Measurements from ENCODE around the gene ZNF37A.
"Not testable (repeated sequence)": the region's sequence is repeated elsewhere in the genome, so short reads cannot be mapped to it uniquely, and the experiment has no call there.

Gene ZNF37A

DNA sequence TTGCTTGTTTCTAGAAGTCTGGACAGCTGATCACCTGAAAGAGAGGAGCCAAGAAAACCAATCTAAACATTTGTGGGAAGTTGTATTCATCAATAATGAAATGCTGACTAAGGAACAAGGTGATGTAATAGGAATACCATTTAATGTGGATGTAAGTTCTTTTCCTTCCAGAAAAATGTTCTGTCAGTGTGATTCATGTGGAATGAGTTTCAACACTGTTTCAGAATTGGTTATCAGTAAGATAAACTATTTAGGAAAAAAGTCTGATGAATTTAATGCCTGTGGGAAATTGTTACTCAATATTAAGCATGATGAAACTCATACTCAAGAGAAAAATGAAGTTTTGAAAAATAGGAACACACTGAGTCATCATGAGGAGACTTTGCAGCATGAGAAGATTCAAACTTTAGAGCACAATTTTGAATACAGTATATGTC lies 39.8 kb upstream of the ZNF37A start:
- no peak overlapping the region for H3K4me3 ChIP-seq (IDR thresholded peaks at IDR 0.05; ENCODE audit: insufficient read depth, low read depth, low read length)
- peaks cover 20% of the 10 kb centered on the region for H3K36me3 ChIP-seq (ENCODE audit: insufficient read depth)
- TF ChIP-seq CTCF (conservative IDR thresholded peaks at IDR 0.05; ENCODE audit: low read depth, low read length) = no peak
- H4K20me1 ChIP-seq (ENCODE audit: insufficient read depth) = no peaks in the 10 kb centered on the region
- H3K9ac ChIP-seq = no peak overlapping the region
- no peak overlapping the region for H3K4me2 ChIP-seq
- H3K79me2 ChIP-seq (ENCODE audit: insufficient read depth, low read depth) = no peaks in the 10 kb centered on the region
- no peaks in the 10 kb centered on the region for H3K4me1 ChIP-seq (ENCODE audit: low read depth, poor library complexity, severe bottlenecking)
- no peaks in the 10 kb centered on the region for H3K27me3 ChIP-seq (ENCODE audit: insufficient read depth, low read depth)
- H2AFZ ChIP-seq (ENCODE audit: low read depth) = no peak overlapping the region
- no peak overlapping the region for H3K27ac ChIP-seq

GRCh38 chr10:38055274-38055894 lies 38.8 kb upstream of the ZNF37A start:
- not testable (repeated sequence) for H3K27ac ChIP-seq; H3K4me2 ChIP-seq; H3K9ac ChIP-seq; H2AFZ ChIP-seq (ENCODE audit: low read depth); H3K79me2 ChIP-seq (ENCODE audit: insufficient read depth, low read depth); H3K4me1 ChIP-seq (ENCODE audit: low read depth, poor library complexity, severe bottlenecking); H3K4me3 ChIP-seq (IDR thresholded peaks at IDR 0.05; ENCODE audit: insufficient read depth, low read depth, low read length); H3K27me3 ChIP-seq (ENCODE audit: insufficient read depth, low read depth); H4K20me1 ChIP-seq (ENCODE audit: insufficient read depth)
- H3K36me3 ChIP-seq (ENCODE audit: insufficient read depth) = peaks cover 20% of the 10 kb centered on the region; the same call in 1 of the 2 replicates

DNA sequence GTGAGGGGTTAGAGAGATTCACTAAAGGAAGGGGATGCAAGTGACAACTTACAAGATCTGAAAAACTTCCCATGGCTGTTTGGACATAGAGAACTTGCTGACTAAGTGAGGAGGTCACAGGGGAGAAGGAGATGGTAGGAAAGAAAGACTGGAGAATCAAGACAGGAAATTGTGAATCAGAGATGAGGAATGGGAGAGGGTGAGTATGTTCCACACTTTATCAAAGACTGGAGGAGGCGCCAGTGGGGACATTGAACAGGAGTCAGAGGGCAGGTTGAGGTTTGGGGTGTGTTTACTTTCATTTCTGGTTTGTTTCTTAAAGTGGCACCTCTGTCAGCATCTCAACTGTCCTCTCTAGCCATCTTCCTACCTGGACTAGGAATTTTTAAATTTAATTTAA lies 24.5 kb upstream of the ZNF37A start:
- not testable (repeated sequence) for H4K20me1 ChIP-seq (ENCODE audit: insufficient read depth); H3K4me2 ChIP-seq; H3K4me1 ChIP-seq (ENCODE audit: low read depth, poor library complexity, severe bottlenecking); H2AFZ ChIP-seq (ENCODE audit: low read depth); H3K79me2 ChIP-seq (ENCODE audit: insufficient read depth, low read depth); H3K36me3 ChIP-seq (ENCODE audit: insufficient read depth); H3K27ac ChIP-seq; H3K4me3 ChIP-seq (IDR thresholded peaks at IDR 0.05; ENCODE audit: insufficient read depth, low read depth, low read length); H3K9ac ChIP-seq; H3K27me3 ChIP-seq (ENCODE audit: insufficient read depth, low read depth)

DNA sequence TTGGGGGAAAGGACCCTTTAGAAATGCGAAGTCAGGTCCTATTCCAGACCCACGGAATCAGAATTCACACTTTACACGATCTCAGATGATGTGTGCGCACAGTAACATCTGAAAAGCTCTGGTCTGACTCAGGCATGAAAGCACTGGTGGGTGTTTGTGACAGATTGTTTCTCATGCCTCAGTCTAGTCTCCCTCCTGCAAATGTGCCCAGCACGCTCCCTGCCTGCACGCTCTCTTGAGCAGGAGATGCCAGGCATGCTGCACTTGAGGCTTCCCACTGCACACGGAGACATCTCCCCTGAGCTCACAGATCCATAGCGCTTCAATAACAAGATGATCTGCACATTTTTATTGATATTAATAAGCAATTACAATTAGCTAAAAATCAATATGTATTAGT lies 23.6 kb upstream of the ZNF37A start:
- H3K79me2 ChIP-seq (ENCODE audit: insufficient read depth, low read depth) = no peaks in the 10 kb centered on the region
- no peak overlapping the region for H3K9ac ChIP-seq
- no peak overlapping the region for H3K27ac ChIP-seq
- no peak overlapping the region for H3K4me3 ChIP-seq (IDR thresholded peaks at IDR 0.05; ENCODE audit: insufficient read depth, low read depth, low read length)
- 0 out of 2 replicates have a peak, but pooled peaks cover 8% of the 10 kb centered on the region for H3K36me3 ChIP-seq (ENCODE audit: insufficient read depth)
- no peaks in the 10 kb centered on the region for H4K20me1 ChIP-seq (ENCODE audit: insufficient read depth)
- H3K27me3 ChIP-seq (ENCODE audit: insufficient read depth, low read depth) = no peaks in the 10 kb centered on the region
- TF ChIP-seq CTCF (conservative IDR thresholded peaks at IDR 0.05; ENCODE audit: low read depth, low read length) = no peak
- no peak overlapping the region for H3K4me2 ChIP-seq
- H2AFZ ChIP-seq (ENCODE audit: low read depth) = no peak overlapping the region
- no peaks in the 10 kb centered on the region for H3K4me1 ChIP-seq (ENCODE audit: low read depth, poor library complexity, severe bottlenecking)

GRCh38 chr10:38072552-38072951 lies 21.6 kb upstream of the ZNF37A start:
- Histone ChIP-seq H3K36me3 (ENCODE audit: insufficient read depth) (0 out of 2 replicates have a peak, but pooled peaks cover 8% of the 10 kb centered on the region), H2AFZ (ENCODE audit: low read depth) (no peak overlapping the region), H3K4me2 (no peak overlapping the region), H3K27ac (no peak overlapping the region), H3K4me3 (IDR thresholded peaks at IDR 0.05; ENCODE audit: insufficient read depth, low read depth, low read length) (no peak overlapping the region), H3K79me2 (ENCODE audit: insufficient read depth, low read depth) (no peaks in the 10 kb centered on the region), H3K27me3 (ENCODE audit: insufficient read depth, low read depth) (no peaks in the 10 kb centered on the region), H3K4me1 (ENCODE audit: low read depth, poor library complexity, severe bottlenecking) (no peaks in the 10 kb centered on the region), H3K9ac (no peak overlapping the region), H4K20me1 (ENCODE audit: insufficient read depth) (no peaks in the 10 kb centered on the region)
- TF ChIP-seq CTCF (conservative IDR thresholded peaks at IDR 0.05; ENCODE audit: low read depth, low read length) = no peak
